GM18867 (cell line): ENCODE data around the gene VCX2.
"Not testable (repeated sequence)": the region's sequence is repeated elsewhere in the genome, so short reads cannot be mapped to it uniquely, and the experiment has no call there.

ENCODE experiments used
- ATAC-seq: cut with Tn5 transposase; IDR thresholded peaks from one replicate; pipeline ENCODE4 v1.9.1; 2021; ENCODE audit warnings: mild to moderate bottlenecking, moderate library complexity; ENCODE audit not compliant: unreplicated experiment

VCX2 gene

GRCh38 chrX:8122538-8122937 is 48.5 kb downstream of the VCX2 start:
- ATAC-seq = no peak

- ATAC-seq = not testable (repeated sequence)
Observed at GRCh38 chrX:8121391-8121790, 49.7 kb downstream of the VCX2 start.
